ENCODE results near the gene ARID1B. TPM values are rescaled to one million over a fixed set of nuclear protein-coding genes. Genes with fewer than 3 reads are reported as not detected.

The ARID1B gene
- total RNA-seq, 1 donor from 2014 or later: 75.8 TPM

- no peak for DNase-seq (ENCODE audit: low read depth)
These were observed 48.3 kb downstream of the ARID1B start for GRCh38 chr6:156825475-156825874.

GRCh38 chr6:156826290-156826955, 49.2 kb downstream of the ARID1B start:
- DNase-seq (ENCODE audit: low read depth): no peak

GRCh38 chr6:156827382-156827781, 50.2 kb downstream of the ARID1B start:
- no peak for DNase-seq (ENCODE audit: low read depth)

GRCh38 chr6:156828280-156828703, 51.1 kb downstream of the ARID1B start:
- DNase-seq (ENCODE audit: low read depth): peak; percentile 84

GRCh38 chr6:156830126-156830525, 52.9 kb downstream of the ARID1B start:
- DNase-seq (ENCODE audit: low read depth): no peak

GRCh38 chr6:156832231-156832647, 55.1 kb downstream of the ARID1B start:
- peak; percentile 49 for DNase-seq (ENCODE audit: low read depth)

GRCh38 chr6:156832669-156833068, 55.5 kb downstream of the ARID1B start:
- DNase-seq (ENCODE audit: low read depth): no peak

GRCh38 chr6:156833755-156834154, 56.6 kb downstream of the ARID1B start:
- DNase-seq (ENCODE audit: low read depth): no peak

- no peak for DNase-seq (ENCODE audit: low read depth)
These were observed 62.0 kb downstream of the ARID1B start for GRCh38 chr6:156839129-156839528.

- DNase-seq (ENCODE audit: low read depth): no peak
These were observed 62.4 kb downstream of the ARID1B start for GRCh38 chr6:156839591-156840001.

GRCh38 chr6:156840136-156840535, 63.0 kb downstream of the ARID1B start:
- no peak for DNase-seq (ENCODE audit: low read depth)

GRCh38 chr6:156840606-156841005, 63.4 kb downstream of the ARID1B start:
- DNase-seq (ENCODE audit: low read depth): peak; percentile 39

- DNase-seq (ENCODE audit: low read depth): no peak
These were observed 64.3 kb downstream of the ARID1B start for GRCh38 chr6:156841508-156841907.

GRCh38 chr6:156842598-156843250, 65.5 kb downstream of the ARID1B start:
- no peak for DNase-seq (ENCODE audit: low read depth)

GRCh38 chr6:156844089-156844488, 66.9 kb downstream of the ARID1B start:
- DNase-seq (ENCODE audit: low read depth): no peak

- no peak for DNase-seq (ENCODE audit: low read depth)
These were observed 68.4 kb downstream of the ARID1B start for GRCh38 chr6:156845454-156846155.

GRCh38 chr6:156846845-156847599, 69.8 kb downstream of the ARID1B start:
- DNase-seq (ENCODE audit: low read depth): no peak

- DNase-seq (ENCODE audit: low read depth): no peak
These were observed 70.9 kb downstream of the ARID1B start for GRCh38 chr6:156848123-156848522.

- DNase-seq (ENCODE audit: low read depth): no peak
These were observed 71.4 kb downstream of the ARID1B start for GRCh38 chr6:156848533-156848932.

GRCh38 chr6:156849806-156850205, 72.6 kb downstream of the ARID1B start:
- no peak for DNase-seq (ENCODE audit: low read depth)

GRCh38 chr6:156850353-156850752, 73.2 kb downstream of the ARID1B start:
- DNase-seq (ENCODE audit: low read depth): no peak

GRCh38 chr6:156851454-156851921, 74.3 kb downstream of the ARID1B start:
- DNase-seq (ENCODE audit: low read depth): peak; percentile 29

Data from renal cortical epithelial cell (primary cell).